Tibial nerve (tissue), 4 donors: ENCODE data around the gene CABLES2.

Experiments
- CTCF ChIP-seq, 5 experiments: fragments of 200-600 bp in 3 of 5; fragments of 450-650 bp in 2 of 5; sonication (generic) in 3 of 5; IDR thresholded peaks; one replicate each; pipeline ENCODE4 v1.5.1; 2016 to 2019; ENCODE audit warnings: antibody characterized with exemption in 5 of 5, mild to moderate bottlenecking in 3 of 5, moderate library complexity in 2 of 5
- EP300 ChIP-seq, 2 donors: sonication (generic); formaldehyde crosslinking; IDR thresholded peaks; one replicate each; pipeline ENCODE4 v1.6.1; 2017; ENCODE audit warnings: antibody characterized with exemption in 2 of 2, mild to moderate bottlenecking in 1 of 2
- POLR2A ChIP-seq, 2 donors: fragments of 450-650 bp; IDR thresholded peaks; one replicate each; pipeline ENCODE4 v1.6.1; 2017; ENCODE audit warnings: antibody characterized with exemption in 2 of 2, mild to moderate bottlenecking in 2 of 2, moderate library complexity in 2 of 2

GRCh38 chr20:62344092-62344491 lies 63.0 kb downstream of the CABLES2 start:
- no peak for TF ChIP-seq CTCF (IDR thresholded peaks at IDR 0.05)
- TF ChIP-seq POLR2A (IDR thresholded peaks at IDR 0.05), result no peak
- no peak for TF ChIP-seq EP300 (IDR thresholded peaks at IDR 0.05)
